Stimulated activated CD8-positive, alpha-beta memory T cell treated with anti-CD3 and anti-CD28 coated beads, Interleukin-12 subunit alpha, Interleukin-12 subunit beta, amount 100 ng/mL, for 24 hours (primary cell): ENCODE data around the gene SBSN.

ENCODE experiments used
- DNase-seq: peaks from one replicate; pipeline ENCODE4 v3.0.0-alpha.2; 2020; ENCODE audit errors: extremely low read depth

The SBSN gene

DNA sequence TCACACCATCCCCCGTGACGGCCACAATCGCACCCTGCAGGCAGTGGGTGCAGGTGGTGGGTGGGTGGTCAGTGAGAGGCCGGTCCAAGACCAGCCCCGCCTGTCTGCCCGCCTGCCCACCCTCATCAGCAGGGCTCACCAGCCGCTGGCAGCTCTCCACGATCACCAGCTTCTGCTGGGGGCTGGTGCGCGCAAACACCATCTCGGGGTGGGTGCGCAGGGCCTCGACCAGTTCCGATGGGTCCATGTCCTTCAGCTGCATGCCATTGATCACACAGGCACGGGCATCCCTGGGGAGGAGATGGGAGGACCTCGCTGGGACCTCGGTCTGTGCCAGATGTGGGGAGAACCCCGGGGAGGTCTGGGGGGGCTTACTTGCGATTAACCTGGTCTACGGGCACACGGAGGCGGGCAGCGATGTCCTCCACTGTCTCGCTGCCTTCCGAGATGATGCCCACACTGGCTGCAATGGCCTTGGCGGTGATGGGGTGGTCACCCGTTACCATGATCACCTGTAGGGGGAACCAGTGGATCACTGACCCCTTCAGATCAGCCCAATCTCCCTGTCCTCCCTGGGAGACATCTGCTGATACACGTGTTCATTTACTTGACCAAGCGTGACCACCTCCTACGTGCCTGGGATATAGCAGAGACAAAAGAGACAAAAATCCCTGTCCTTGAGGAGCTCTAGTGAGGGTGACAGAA, 27.3 kb upstream of the SBSN start:
- no peak for DNase-seq

DNA sequence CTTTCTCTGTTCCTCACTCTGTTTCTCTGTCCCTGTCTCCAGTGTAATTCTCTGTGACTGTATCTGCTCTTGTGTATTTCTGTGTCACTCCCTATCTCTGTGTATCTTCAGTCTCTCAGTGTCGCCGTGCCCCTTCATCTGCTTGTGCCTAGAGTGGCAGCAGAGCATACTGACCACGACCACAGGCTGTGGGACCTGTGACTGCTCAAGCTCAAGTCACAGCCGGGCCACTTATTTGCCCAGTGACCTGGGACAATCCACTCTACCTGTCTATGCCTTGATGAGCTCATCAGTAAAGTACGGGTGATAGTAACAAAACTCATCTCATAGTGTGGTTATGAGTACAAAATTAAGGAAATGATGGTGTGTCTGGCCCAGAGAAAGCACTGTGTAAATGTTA, 26.0 kb upstream of the SBSN start:
- DNase-seq, result no peak

DNA sequence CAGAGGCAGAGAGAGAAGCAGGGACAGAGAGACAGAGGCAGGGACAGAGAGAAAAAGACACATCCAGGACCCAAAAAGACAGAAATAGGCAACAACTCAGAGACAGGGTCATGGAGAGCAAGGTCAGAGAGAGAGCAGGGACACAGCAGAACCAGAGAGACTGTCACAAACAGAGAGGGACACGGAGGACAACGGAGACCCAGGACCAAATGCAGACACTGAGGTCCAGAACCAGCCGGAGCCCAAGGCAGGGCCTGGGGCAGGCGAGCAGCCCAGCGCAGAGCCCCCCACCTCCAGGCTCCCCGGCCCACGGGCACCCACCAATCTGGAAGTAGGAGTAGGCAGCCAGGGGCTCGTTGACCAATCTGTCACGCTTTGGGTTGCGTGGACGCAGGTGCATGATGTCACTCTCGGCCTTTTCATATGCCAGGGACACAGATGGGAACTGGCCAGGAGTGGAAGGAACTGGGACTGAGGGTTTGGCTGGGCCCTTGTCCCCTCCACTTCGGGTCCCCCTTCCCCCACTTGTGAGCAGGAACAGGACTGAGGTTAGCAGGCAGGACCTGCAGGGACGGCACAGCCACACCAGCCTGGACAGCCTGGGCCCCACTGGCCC, 25.4 kb upstream of the SBSN start:
- no peak for DNase-seq

DNA sequence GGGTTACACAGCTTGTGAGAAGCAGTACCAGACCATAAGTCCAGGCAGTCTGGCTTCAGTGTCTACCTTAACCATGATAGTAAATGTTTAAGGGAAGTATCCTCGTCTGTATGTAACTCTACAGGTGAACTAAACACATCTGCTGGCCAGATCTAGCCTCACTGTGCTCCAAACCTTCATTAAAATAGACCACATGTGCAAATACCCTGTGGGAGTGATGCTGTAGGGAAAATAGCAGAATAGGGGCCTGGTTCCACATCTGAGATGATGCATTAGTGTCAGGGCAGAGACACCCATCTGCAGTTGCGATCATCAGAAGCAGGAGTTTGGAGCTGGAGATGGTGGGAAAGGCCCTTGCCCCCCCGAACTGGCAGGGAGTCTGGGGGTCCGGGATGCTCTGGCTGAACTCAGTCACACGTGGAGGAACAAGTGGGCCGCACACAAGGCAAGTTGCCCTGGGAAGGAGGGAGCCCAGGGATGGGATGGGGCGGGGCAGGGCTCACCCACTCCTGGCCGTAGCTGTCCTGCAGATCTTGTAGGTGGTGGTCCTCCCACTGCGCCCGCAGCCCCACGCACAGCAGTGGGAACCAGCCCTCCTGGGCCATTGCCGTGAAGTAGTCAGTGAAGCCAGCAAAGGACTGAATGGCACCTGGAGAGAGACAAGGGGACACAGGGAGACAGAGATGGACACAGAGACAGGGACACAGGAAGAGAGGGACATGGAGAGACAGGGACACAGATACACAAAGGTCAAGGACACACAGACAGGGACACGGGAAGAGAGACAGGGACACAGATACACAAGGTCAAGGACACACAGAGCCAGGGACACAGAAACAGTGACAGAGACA, 24.6 kb upstream of the SBSN start:
- DNase-seq, result no peak

DNA sequence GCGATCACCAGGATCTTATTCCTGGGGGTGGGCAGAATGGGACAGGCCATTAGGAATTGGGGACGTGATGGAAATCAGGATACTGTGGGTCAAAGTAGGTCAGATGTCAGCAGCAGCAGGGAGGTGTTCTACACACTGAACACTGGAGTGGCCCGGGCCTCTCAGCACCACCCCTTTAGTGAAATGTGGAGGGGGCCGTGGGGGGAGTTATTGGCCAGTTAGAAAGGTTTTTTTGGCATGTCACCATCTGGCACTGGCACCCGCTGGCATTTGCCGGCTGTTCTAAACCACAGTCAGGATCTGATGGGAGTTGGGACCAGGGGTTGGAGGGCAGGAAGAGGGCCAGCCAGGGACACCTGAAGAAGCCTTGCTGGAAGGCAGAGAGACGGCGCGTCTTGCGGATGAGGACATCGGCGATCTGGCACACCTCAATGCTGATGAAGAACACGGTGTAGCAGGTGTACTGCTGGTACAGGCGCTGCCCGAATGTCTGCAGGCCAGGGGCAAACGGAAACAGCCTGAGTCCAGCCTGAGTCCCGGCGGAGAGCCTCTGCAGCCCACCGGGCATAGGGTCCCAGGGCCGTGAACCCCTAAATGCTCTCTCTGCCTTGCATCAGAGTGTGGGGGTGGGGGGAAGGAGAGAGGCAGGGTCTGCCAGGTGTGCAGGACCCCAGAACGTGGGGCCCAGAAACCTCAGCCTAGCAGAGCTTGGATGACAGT, 23.1 kb upstream of the SBSN start:
- DNase-seq, result no peak

DNA sequence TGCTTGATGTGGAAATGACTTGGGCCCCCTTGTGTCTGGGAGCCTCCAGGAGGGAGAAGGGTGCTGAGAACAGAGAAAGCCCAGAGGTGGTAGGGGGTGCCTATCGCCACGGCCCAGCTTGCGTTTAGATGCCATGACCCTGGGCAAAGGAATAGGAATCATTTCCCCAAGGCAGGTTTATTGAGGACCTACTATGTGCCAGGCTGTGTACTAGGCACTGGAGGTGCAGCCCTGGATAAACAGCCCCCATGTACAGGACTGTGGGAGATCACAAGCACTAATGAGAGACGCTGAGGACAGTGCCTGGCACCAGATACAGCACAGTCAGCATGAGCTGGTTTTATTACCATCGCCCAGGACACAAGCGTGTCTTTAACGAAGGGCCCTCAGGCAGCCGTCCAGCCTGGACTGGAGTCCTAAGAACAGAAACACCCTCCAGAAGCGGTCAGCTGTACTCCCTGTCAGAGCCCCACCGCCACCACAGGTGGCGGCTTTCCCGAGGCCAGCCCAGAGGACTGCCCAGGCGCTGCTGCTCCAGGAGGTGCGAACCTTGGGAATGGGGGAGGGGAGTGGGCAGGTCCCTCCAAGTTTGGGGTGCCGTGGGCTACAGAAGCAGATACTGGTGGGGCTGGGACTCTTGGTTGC, 21.9 kb upstream of the SBSN start:
- no peak for DNase-seq

DNA sequence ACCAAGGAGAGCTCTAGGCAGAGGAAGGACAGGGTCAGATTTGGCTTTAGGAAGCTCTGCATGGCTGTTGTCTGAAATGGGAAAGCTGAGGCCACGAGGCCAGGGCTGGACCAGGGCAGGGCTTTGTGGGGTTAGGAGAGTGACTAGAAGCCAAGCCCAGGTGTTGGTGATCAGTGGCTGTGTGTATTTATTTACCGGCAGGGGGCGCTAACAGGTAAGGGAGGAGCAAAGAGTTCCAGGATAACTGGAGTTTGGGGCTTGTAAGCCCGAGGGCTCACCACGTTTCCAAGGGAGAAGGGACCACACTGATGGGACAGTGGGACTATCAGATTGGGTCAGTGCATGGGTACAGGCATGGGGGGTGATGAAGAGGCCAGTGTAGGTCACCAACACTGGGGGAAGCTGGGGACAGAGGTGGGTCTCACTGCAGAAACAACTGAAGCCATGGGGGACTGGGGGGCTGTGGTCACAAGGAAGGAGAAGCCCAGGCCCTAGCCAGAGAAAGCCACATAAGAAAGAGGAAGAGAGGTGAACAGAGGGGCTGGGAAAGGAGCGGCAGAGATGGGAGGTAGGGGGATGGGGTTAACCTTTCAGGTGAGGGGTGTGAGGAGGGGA, 21.2 kb upstream of the SBSN start:
- no peak for DNase-seq

DNA sequence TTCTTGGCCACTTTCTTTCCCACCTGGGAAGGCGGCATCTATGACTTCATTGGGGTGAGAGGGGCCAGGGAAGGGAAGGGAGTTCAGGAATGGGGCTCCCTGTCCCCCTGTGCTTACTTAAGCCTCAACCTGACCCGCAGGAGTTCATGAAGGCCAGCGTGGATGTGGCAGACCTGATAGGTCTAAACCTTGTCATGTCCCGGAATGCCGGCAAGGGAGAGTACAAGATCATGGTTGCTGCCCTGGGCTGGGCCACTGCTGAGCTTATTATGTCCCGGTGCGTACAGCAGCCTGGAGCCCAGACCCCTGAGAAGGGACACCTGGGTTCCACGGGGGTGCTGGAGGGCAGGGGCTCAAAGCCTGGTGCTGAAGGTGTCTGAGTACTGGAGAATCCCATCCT, 18.4 kb upstream of the SBSN start:
- no peak for DNase-seq

DNA sequence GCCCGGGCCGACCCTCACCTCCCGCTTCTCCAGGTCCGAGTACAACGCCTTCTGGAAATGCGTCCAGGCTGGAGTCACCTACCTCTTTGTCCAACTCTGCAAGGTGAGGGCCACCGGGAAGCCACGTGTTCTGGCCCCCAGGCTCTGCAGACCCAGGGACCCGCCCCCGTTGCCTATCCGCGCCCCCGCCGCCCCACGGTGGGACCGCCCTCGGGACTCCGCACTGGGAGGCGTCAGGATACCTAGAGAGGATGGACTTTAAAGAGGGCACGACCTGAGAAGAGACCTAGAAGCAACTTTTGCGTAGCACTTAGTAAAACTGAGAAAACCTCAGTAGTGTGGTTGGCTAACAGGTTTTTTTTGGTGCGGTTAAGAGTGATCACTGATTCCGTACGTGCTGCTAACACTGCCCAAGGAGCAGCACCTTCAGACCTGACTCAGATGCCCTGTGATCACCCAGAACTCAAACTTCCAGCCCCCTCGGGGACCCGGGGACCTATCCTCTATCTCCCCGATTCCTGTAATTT, 17.8 kb upstream of the SBSN start:
- peak; percentile 43 for DNase-seq

DNA sequence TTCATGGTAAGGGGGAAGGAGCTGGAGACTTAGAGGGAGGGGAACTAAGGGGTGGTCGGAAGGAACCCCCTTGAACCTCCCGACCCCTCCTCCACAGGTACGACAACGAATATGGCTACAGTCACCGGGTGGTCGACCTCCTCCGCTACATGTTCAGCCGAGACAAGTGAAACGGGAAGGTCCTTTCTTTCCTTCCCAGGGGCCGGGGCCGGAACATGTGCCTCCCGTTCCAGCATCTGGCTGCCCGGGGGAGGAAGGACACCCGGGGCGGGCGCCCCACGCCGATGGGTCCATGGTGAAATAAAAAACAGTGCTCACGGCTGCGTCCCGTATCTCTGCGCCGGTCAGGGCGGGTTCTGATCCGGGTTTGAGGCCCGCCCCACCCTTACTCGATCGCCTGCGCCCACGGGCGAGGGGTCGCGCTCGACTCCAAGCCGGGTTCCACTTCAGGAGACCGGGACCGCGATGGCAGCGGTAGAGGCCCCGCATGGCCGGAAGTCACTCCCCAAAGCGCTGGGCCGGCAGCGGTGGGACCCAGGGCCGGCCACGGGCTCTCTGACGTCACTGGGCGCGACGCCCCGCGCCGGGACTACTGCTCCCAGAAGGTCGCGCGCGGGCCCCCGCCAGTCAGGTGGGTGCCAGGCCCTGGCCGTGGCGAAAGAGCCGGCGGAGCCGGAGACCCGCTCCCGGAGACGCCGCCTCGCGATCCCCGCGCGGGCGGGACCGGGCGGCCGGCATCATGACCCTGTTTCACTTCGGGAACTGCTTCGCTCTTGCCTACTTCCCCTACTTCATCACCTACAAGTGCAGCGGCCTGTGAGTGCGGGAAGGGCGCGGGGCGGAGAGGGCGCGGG, 17.1 kb upstream of the SBSN start, which contains the start of gene TMEM147:
Gene TMEM147, plus strand, starts transcription at position 626 of the 854 bp plus-strand sequence. Its CDS starts 114 bp downstream, at position 740.
- DNase-seq, result peak; percentile 72

DNA sequence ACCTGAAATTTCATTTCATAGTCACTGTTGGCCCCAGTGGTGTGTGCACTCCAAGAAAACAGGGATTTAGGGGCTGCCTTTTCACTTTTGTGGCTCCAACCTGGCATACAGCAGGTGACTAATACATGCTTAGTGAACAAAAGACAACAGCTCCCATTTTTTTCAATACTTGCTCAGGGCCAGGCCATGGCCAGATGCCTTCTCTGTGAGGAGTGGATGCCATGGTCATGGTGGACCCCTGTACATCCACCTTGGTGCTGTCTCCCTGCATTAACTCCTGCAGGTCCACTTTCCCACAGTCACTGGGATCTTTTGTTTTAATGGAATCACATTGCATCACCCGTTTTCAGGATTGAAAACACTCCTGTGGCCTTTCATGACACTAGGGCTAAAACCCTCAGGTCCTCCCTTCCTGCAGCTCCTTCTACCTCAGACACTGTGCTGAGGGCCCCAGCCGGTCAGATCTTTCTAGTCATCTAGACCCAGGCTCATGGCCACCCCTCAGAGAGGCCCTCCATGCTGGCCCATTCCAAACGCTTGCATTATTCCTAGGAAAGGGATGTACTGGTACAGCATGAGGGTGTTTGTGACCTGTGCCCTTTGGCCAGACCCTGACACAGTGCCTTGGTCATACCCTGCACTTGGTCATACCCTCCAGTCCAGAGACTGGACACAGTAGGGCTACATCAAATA, 16.1 kb upstream of the SBSN start:
- no peak for DNase-seq

DNA sequence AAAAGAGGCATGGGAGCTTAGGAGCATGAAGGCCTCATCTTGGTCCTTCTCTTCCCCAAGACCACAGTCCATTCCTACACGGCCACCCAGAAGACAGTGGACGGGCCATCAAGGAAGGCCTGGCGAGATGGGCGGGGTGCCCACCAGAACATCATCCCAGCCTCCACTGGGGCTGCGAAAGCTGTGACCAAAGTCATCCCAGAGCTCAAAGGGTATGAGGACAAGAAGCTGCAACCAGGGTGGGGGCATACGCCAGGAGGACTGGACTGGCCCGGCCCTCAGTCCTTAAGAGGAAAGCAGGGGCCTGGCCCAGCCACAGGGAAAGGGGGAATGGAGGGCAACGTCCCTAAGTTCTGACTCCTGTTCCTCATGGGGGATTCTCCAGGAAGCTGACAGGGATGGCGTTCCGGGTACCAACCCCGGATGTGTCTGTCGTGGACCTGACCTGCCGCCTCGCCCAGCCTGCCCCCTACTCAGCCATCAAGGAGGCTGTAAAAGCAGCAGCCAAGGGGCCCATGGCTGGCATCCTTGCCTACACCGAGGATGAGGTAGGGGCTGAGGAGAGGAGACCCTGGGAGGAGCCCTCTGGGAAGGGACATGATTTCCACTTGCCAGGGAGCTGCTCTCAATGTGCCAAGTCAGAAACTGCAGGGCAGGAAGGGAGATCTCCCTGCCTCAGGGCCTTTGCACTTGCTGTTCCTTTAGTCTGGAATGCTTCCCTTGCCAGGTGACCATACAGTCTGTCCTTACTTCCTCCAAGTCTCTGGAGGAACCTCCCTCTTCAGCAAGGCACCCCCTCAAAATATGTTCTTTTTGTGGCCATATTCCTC, 15.4 kb upstream of the SBSN start:
- DNase-seq, result no peak

DNA sequence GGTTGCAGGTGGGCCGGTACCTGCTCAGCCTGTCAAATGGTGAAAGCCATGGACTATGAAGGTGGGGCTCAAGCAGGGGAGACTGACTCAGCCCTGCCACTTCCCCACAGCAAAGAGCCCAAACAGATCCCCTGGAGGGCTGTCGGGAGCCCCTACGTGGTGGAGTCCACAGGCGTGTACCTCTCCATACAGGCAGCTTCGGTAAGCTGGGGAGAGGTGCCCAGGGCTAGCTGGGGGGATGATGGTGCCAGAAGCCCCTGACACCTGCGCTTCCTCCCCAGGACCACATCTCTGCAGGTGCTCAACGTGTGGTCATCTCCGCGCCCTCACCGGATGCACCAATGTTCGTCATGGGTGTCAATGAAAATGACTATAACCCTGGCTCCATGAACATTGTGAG, 14.1 kb upstream of the SBSN start:
- no peak for DNase-seq

DNA sequence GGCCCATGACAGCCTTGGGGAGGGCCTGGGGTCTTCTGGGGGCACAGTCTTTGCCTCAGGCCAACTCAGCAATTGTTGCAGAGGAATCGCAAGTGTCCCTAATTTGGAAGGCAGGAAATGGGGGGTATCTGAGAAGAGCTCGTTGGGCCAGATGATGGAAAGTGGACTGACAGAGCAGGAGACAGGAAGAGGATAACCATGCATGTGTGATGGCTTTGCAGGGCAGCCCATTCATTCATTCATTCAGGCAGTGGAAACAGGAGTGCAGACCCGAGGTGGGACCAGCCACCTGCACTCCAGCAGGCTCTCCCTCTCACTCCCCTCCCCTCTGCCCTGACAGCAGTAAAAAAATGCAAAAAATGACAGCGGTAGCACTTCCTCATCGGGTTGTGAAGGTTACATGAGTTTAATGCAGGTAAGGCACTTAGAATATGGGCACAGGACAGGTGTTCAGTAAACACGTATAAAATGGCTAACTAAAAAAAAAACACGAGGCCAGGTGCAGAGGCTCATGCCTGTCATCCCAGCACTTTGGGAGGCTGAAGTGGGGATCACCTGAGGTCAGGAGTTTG, 12.3 kb upstream of the SBSN start:
- no peak for DNase-seq

DNA sequence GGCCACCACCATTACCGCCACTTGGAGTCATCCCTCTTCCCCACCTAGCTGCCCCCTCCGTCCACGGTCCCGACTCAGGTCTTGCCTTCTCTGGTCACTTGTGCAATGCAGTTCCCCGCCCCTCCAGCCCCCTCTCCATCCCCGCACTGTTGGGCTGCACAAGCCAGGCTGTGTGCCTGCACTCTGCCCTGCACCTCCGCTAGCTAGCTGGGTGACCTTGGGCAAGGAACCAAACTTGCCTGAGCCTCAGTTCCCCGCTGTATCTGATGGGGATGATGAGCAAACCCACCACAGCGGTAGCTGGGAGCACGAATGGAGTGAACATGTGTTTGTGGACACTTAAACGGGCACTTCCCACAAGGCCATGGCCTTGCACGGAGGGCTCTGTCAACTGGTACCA, 11.7 kb upstream of the SBSN start:
- DNase-seq, result no peak

DNA sequence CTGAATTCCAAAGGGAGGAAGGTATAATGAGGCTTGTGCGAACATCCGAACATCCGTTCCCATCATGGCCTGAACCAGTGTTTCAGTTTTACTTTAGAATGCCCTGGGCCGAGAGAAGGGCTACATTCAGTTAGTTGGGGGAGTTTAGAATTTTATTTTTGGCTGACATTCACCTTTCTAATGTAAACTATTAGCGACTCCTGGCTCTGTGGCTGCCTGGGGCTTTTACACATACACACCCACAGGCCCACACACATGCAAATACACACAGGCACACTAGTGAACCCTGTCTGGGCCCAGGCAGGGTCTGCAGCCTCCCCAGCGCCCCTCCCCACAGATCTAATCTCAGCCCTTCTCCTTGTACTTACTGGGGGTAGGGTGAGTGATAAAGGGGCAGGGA, 11.2 kb upstream of the SBSN start:
- no peak for DNase-seq

DNA sequence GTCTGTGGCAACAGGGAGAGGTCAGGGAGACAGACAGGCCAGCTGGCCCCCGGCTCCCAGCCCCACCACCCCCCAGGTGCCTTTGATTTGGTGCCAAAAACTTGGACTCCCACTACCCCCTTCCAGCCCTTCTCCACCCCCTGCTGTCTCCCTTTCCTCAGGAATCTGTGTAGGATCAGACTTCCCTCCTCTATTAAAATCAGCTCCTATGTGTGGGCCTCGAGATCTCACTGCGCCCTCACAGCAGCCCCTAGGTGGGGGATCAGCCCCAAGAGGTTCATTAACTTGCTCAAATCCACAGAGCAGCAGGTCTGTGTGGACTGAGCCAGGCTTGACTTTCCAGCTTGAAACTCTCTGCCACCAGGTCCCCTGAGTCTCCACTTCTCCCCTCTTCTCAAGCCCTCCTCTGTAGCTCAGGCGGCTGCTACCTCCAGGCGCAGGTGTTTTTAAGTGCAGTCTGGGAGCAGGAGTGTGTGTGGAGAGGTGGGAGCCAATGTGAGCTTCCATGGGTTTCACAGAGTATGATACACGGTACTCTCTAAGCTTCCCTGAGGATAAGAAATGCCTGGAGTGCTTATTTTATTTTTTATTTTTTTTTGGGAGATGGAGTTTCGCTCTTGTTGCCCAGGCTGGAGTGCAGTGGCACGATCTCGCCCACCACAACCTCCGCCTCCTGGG, 6.8 kb upstream of the SBSN start:
- no peak for DNase-seq
